HFF-Myc (cell line): ENCODE results near the gene LMX1A.

Source experiments
- DNase-seq: peaks from one replicate; pipeline ENCODE4 v3.0.0-alpha.2; 2011; ENCODE audit warnings: low read depth; ENCODE audit errors: extremely low read depth
- H3K4me3 ChIP-seq: replicated peaks from 2 replicates; pipeline ENCODE4 v1.5.1; 2011; ENCODE audit warnings: low read depth, mild to moderate bottlenecking, control low read depth, low read length
- TF ChIP-seq, protein P1 (sequence below): IDR thresholded peaks from 2 replicates; pipeline ENCODE4 v1.5.1; 2012; ENCODE audit warnings: mild to moderate bottlenecking, low read depth, low read length, control low read depth; ENCODE audit errors: missing control alignments

LMX1A gene

GRCh38 chr1:165313903-165314302 is 42.6 kb downstream of the LMX1A start:
- TF ChIP-seq, protein P1, sequence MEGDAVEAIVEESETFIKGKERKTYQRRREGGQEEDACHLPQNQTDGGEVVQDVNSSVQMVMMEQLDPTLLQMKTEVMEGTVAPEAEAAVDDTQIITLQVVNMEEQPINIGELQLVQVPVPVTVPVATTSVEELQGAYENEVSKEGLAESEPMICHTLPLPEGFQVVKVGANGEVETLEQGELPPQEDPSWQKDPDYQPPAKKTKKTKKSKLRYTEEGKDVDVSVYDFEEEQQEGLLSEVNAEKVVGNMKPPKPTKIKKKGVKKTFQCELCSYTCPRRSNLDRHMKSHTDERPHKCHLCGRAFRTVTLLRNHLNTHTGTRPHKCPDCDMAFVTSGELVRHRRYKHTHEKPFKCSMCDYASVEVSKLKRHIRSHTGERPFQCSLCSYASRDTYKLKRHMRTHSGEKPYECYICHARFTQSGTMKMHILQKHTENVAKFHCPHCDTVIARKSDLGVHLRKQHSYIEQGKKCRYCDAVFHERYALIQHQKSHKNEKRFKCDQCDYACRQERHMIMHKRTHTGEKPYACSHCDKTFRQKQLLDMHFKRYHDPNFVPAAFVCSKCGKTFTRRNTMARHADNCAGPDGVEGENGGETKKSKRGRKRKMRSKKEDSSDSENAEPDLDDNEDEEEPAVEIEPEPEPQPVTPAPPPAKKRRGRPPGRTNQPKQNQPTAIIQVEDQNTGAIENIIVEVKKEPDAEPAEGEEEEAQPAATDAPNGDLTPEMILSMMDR = no peak
- no peak for DNase-seq
- no peak overlapping the region for H3K4me3 ChIP-seq

- TF ChIP-seq, protein P1 = no peak
- no peak for DNase-seq
Observed at GRCh38 chr1:165312591-165312990, 43.9 kb downstream of the LMX1A start.

GRCh38 chr1:165306543-165307434 is 49.7 kb downstream of the LMX1A start:
- no peak overlapping the region for H3K4me3 ChIP-seq
- TF ChIP-seq, protein P1 = no peak
- no peak for DNase-seq

More at GRCh38 chr1:165312591-165312990, 43.9 kb downstream of the LMX1A start:
- no peak overlapping the region for H3K4me3 ChIP-seq

- no peak overlapping the region for H3K4me3 ChIP-seq
- TF ChIP-seq, protein P1 = no peak
Observed at GRCh38 chr1:165303386-165303785, 53.1 kb downstream of the LMX1A start.

DNA sequence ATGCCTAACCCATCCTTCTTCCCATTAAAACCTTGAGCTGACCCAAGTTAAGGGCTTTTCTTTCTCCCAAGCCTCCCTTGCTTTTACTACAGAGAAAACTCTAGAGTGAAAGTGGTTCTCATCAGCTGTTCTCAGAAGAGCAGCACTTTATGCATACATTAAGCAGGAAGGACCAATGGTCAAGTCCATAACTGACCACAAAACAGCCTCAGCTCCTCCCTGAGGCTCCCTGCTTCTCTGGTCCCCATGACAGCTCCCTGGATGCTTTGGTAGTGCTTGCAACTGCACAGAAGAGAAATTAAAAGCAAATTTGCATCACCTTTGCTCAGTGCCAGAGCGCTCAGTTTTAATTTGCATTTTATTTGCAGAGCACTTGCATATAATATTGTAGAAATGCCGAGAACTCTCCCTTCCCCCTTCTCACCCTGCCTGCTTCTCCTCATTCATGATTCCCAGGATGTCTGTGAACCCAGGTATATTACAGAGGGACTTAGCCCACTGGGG is 56.1 kb downstream of the LMX1A start:
- H3K4me3 ChIP-seq = no peak overlapping the region
- TF ChIP-seq, protein P1 = no peak
- DNase-seq = no peak

More at GRCh38 chr1:165303386-165303785, 53.1 kb downstream of the LMX1A start:
- DNase-seq = no peak

DNA sequence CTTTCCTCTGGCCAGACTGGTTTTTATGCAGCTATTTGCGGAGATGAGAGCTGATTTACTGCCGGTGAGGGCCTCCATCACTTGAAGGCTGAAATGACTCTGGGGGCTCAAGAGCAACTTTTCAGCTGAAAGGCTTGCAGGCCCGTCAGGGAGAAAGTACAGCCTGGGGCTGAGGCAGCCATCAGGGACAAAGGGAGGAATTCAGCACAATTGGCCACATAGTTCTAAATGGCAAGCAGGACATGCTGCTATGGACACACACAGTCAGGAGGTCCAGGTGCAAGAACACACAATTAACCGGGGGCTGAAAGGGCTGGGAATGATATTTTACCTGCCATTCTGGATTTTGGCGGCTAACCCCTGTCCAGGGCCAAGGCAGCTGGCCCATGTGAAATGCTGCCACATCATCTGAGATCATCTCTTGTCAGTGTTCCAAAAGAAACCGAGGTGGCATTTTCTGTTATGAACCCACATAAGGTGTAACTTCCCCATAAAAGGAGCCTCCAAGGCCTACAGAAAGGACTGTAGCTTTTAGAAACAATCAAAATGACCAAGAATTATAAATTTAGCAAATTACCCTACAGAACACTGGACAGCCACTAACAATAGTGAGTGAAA is 58.2 kb downstream of the LMX1A start:
- no peak for DNase-seq
- TF ChIP-seq, protein P1 = no peak
- H3K4me3 ChIP-seq = no peak overlapping the region
